HG02623 (cell line): Measurements from ENCODE around the gene PPP2R3C.
"Not testable (repeated sequence)": the region's sequence is repeated elsewhere in the genome, so short reads cannot be mapped to it uniquely, and the experiment has no call there.

Experiments
- ATAC-seq: cut with Tn5 transposase; IDR thresholded peaks from one replicate; pipeline ENCODE4 v1.9.1; 2021; ENCODE audit warnings: moderate library complexity; ENCODE audit not compliant: unreplicated experiment

PPP2R3C gene

GRCh38 chr14:35133542-35134328, 11.9 kb upstream of the PPP2R3C start:
- no peak for ATAC-seq

- no peak for ATAC-seq
Observed at GRCh38 chr14:35124127-35124526, 2.3 kb upstream of the PPP2R3C start.

GRCh38 chr14:35123388-35123703, 1.6 kb upstream of the PPP2R3C start:
- ATAC-seq: no peak

- no peak for ATAC-seq
Observed at GRCh38 chr14:35122696-35123387, 1.1 kb upstream of the PPP2R3C start.

- ATAC-seq: no peak
Observed at GRCh38 chr14:35121026-35121886, 534 bp downstream of the PPP2R3C start.

GRCh38 chr14:35117112-35117511, 4.7 kb downstream of the PPP2R3C start:
- ATAC-seq: no peak

- ATAC-seq: no peak
Observed at GRCh38 chr14:35116242-35116641, 5.5 kb downstream of the PPP2R3C start.

- no peak for ATAC-seq
Observed at GRCh38 chr14:35114036-35114435, 7.8 kb downstream of the PPP2R3C start.

GRCh38 chr14:35113308-35113950, 8.4 kb downstream of the PPP2R3C start:
- ATAC-seq: no peak

- no peak for ATAC-seq
Observed at GRCh38 chr14:35112641-35113040, 9.1 kb downstream of the PPP2R3C start.

GRCh38 chr14:35107866-35108265, 13.9 kb downstream of the PPP2R3C start:
- no peak for ATAC-seq

GRCh38 chr14:35094645-35095044, 27.1 kb downstream of the PPP2R3C start:
- ATAC-seq: not testable (repeated sequence)

GRCh38 chr14:35088514-35088913, 33.3 kb downstream of the PPP2R3C start:
- ATAC-seq: no peak

- ATAC-seq: no peak
Observed at GRCh38 chr14:35085441-35085840, 36.3 kb downstream of the PPP2R3C start.

GRCh38 chr14:35083530-35084150, 38.1 kb downstream of the PPP2R3C start:
- no peak for ATAC-seq

GRCh38 chr14:35079742-35080141, 42.0 kb downstream of the PPP2R3C start:
- no peak for ATAC-seq

- ATAC-seq: no peak
Observed at GRCh38 chr14:35078082-35078481, 43.7 kb downstream of the PPP2R3C start.

GRCh38 chr14:35073486-35073885, 48.3 kb downstream of the PPP2R3C start:
- no peak for ATAC-seq

GRCh38 chr14:35072226-35072625, 49.6 kb downstream of the PPP2R3C start:
- ATAC-seq: no peak

GRCh38 chr14:35068238-35069012, 53.4 kb downstream of the PPP2R3C start:
- ATAC-seq: no peak
